ENCODE data around the gene TBCK. TPM values are rescaled to one million over a fixed set of nuclear protein-coding genes. Genes with fewer than 3 reads are reported as not detected.

The TBCK gene
- total and polyA plus RNA-seq, 2 of the 8 experiments (the other 6 are each of a cell fraction or from before 2014, with no cell fraction given): 10.2 to 18.7 TPM

GRCh38 chr4:106362086-106362825, 46.2 kb upstream of the TBCK start:
- H3K56ac ChIP-seq (replicated peaks; ENCODE audit: insufficient read length, low read depth, low read length): no peak overlapping the region
- H2BK5ac ChIP-seq (ENCODE audit: low read depth, low read length): no peak overlapping the region
- H3K27ac ChIP-seq (ENCODE audit: low read depth, low read length): no peak overlapping the region
- no peak overlapping the region for H3K14ac ChIP-seq (ENCODE audit: insufficient read length)
- POLR2A ChIA-PET (ENCODE audit: partially characterized antibody): no interaction called here
- CTCF ChIA-PET (ENCODE audit: partially characterized antibody): no interaction called here
- WGBS, 2 experiments (ENCODE audit: extremely low coverage in 1 of 2, insufficient coverage in 1 of 2, insufficient read length in 1 of 2, insufficient replicate concordance in 2 of 2, low coverage in 1 of 2, low lambda C conversion rate in 2 of 2, missing lambda C conversion rate in 1 of 2): 90% methylated on average over 3 of the region's 3 CpGs; no CpG with 5 or more reads in 1 of the 2 experiments
- no peaks in the 10 kb centered on the region for H3K79me1 ChIP-seq (ENCODE audit: low read depth, low read length)
- H3K9ac ChIP-seq (replicated peaks in 1 of 4; ENCODE audit: extremely low read depth in 1 of 4, low read depth in 3 of 4, low read length in 3 of 4): no peak overlapping the region
- no peaks in the 10 kb centered on the region for H3K79me2 ChIP-seq (ENCODE audit: control insufficient read depth in 1 of 2, insufficient read depth in 2 of 2, low read length in 2 of 2)
- H4K8ac ChIP-seq (ENCODE audit: extremely low read depth, insufficient read depth, low read length): no peak overlapping the region
- no peaks in the 10 kb centered on the region for H3K9me3 ChIP-seq (ENCODE audit: insufficient read depth in 2 of 2, low read depth in 1 of 2, low read length in 1 of 2)
- no peak overlapping the region for H2BK12ac ChIP-seq (ENCODE audit: low read depth, low read length)
- H2BK120ac ChIP-seq (replicated peaks; ENCODE audit: low read depth, low read length): no peak overlapping the region
- no peaks in the 10 kb centered on the region for H3K27me3 ChIP-seq (replicated peaks in 1 of 4; ENCODE audit: control insufficient read depth in 3 of 4, extremely low read depth in 1 of 4, insufficient read depth in 3 of 4, low read length in 3 of 4)
- DNase-seq (ENCODE audit: low read depth in 1 of 2, low spot score in 2 of 2) (no peak), FAIRE-seq (no peak)
- no peak overlapping the region for H3K4me3 ChIP-seq (ENCODE audit: extremely low read depth in 1 of 4, insufficient read depth in 2 of 4, low read depth in 3 of 4, low read length in 4 of 4)
- H3K18ac ChIP-seq (ENCODE audit: extremely low read depth, low read length): no peak overlapping the region
- H3K4me2 ChIP-seq (ENCODE audit: insufficient read depth in 1 of 2, low read depth in 2 of 2, low read length in 2 of 2): no peak overlapping the region
- H3K4me1 ChIP-seq (replicated peaks in 1 of 4; ENCODE audit: control insufficient read depth in 3 of 4, insufficient read depth in 4 of 4, low read length in 3 of 4): peaks cover 0 to 3% (median 0%) of the 10 kb centered on the region in 4 experiments; a peak in 1 of 7 replicates
- H3K23me2 ChIP-seq (ENCODE audit: low read depth, low read length): no peaks in the 10 kb centered on the region
- no peak overlapping the region for H3K4ac ChIP-seq (replicated peaks; ENCODE audit: insufficient read length, low read depth, low read length)
- no peak overlapping the region for H2BK15ac ChIP-seq (ENCODE audit: low read length)
- H2AK5ac ChIP-seq (ENCODE audit: low read depth, low read length): no peak overlapping the region
- no peak overlapping the region; the same call in 1 of the 2 replicates for H2AFZ ChIP-seq (ENCODE audit: low read length)
- no peak overlapping the region for H4K5ac ChIP-seq (ENCODE audit: insufficient read length, low read depth, low read length)
- H4K20me1 ChIP-seq (replicated peaks in 1 of 2; ENCODE audit: control insufficient read depth in 1 of 2, insufficient read depth in 2 of 2, low read length in 2 of 2): no peaks in the 10 kb centered on the region
- H4K91ac ChIP-seq (replicated peaks; ENCODE audit: insufficient read length, low read length): no peak overlapping the region
- no peaks in the 10 kb centered on the region for H3K36me3 ChIP-seq (ENCODE audit: control insufficient read depth in 2 of 4, insufficient read depth in 4 of 4, low read length in 3 of 4)
- TF ChIP-seq SRF (IDR thresholded peaks at IDR 0.05; ENCODE audit: low read depth, low read length) (no peak), CTBP2 (IDR thresholded peaks at IDR 0.05; ENCODE audit: borderline replicate concordance, insufficient read depth, insufficient read length, low read length) (no peak), POLR2A (IDR thresholded peaks at IDR 0.05; ENCODE audit: control extremely low read depth in 1 of 2, low read depth in 2 of 2, low read length in 2 of 2) (no peak), RNF2 (IDR thresholded peaks at IDR 0.05; ENCODE audit: borderline replicate concordance, low read depth, low read length, missing control alignments, poor library complexity, severe bottlenecking) (no peak), TAF7 (optimal IDR thresholded peaks at IDR 0.05; ENCODE audit: borderline replicate concordance, low read depth, low read length) (no peak), PHF8 (conservative IDR thresholded peaks at IDR 0.05; ENCODE audit: low read depth, low read length) (no peak), CHD1 (IDR thresholded peaks at IDR 0.05; ENCODE audit: low read depth, low read length) (no peak), GABPA (IDR thresholded peaks at IDR 0.05; ENCODE audit: borderline replicate concordance, insufficient read depth, low read length) (no peak), TCF12 (IDR thresholded peaks at IDR 0.05; ENCODE audit: low read depth, low read length) (no peak)
- TF ChIP-seq, protein P1, sequence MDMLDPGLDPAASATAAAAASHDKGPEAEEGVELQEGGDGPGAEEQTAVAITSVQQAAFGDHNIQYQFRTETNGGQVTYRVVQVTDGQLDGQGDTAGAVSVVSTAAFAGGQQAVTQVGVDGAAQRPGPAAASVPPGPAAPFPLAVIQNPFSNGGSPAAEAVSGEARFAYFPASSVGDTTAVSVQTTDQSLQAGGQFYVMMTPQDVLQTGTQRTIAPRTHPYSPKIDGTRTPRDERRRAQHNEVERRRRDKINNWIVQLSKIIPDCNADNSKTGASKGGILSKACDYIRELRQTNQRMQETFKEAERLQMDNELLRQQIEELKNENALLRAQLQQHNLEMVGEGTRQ (IDR thresholded peaks at IDR 0.05; ENCODE audit: low read length): no peak
- TF ChIP-seq, protein P2, sequence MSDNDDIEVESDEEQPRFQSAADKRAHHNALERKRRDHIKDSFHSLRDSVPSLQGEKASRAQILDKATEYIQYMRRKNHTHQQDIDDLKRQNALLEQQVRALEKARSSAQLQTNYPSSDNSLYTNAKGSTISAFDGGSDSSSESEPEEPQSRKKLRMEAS (IDR thresholded peaks at IDR 0.05): no peak
- H3K23ac ChIP-seq (ENCODE audit: insufficient read length): no peak overlapping the region
- no peak overlapping the region for H2BK20ac ChIP-seq (ENCODE audit: low read length)
